ENCODE data around the gene FOXD2.

- TF ChIP-seq CTCF (IDR thresholded peaks at IDR 0.05; ENCODE audit: insufficient read depth, low read depth, low read length), result no peak
- TF ChIP-seq EZH2 (IDR thresholded peaks at IDR 0.05; ENCODE audit: insufficient read depth, low read length), result no peak
Measured at GRCh38 chr1:47448462-47449222, 10.8 kb downstream of the FOXD2 start.

Data from astrocyte (in vitro differentiated cells and primary cell).